Skin epidermis (tissue), 12 donors: ENCODE data around the gene CDH13.
A peak's percentile ranks its signal among the peaks of the same experiment; 100 is the strongest.

ENCODE experiments used
- H3K27ac ChIP-seq, 21 experiments: fragments of 200-600 bp; sonication (generic) in 11 of 21; one replicate each; pipeline ENCODE4 v1.5.0; 2020; ENCODE audit warnings: mild to moderate bottlenecking in 3 of 21, inconsistent platforms in 2 of 21, moderate library complexity in 2 of 21
- H3K4me3 ChIP-seq, 7 experiments: fragments of 200-600 bp; sonication (generic) in 2 of 7; one replicate each; pipeline ENCODE4 v1.5.0; 2020; ENCODE audit warnings: inconsistent platforms in 2 of 7, mild to moderate bottlenecking in 2 of 7, moderate library complexity in 1 of 7

CDH13 gene

DNA sequence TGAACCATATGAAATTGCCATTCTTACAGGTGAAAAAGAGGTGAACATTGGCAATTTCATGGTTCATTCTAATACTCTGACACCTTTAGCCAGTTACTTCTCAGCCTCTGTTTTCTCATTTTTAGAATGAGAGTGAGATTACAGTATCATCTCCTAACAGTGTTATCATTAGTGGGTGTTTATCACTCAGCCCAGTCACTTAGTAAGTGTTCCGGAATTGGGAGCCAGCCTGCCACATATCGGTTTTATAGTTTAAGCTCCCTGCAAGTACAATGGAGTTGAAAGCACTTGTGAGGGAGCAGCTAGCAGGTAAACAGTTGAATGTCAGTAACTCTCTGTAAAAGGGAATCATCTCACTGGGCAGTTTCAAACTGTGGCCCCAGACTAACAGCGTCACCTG, 597.9 kb downstream of the CDH13 start:
- Histone ChIP-seq H3K27ac (no peak overlapping the region), H3K4me3 (no peak overlapping the region)

DNA sequence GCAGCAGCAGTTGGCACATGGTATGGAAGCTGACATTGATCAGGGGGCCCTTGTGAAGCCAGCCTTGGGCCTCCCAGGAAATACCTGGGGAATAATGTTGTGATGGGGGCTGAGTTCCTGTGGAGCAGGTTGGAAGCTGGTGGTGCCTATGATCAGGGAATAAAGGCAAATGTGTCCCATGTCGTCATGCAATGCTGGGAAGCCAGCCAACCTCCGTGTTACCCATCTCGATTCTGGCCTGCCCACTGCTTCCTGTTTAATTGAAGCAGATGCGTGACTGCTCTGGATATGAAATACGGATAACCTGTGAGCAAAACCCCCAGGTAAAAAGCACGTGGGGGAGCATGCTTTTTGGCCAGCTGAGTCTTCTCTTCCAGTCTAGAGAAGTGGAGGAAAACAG, 600.6 kb downstream of the CDH13 start:
- Histone ChIP-seq H3K27ac (no peak overlapping the region), H3K4me3 (no peak overlapping the region)

DNA sequence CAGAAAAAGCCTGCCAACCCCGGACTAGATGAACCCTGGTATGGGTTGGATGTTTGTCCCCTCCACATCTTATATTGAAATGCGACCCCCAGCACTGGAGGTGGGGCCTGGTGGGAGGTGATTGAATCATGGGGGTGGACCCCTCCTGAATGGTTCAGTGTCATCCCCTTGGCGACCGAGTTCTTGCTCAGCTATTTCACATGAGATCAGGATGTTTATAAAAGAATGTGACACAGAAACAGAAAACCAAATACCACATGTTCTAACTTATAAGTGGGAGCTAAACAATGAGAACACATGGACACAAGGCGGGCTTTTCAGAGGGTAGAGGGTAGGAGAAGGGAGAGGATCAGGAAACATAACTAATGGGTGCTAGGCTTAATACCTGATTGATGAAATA, 605.0 kb downstream of the CDH13 start:
- Histone ChIP-seq H3K27ac (no peak overlapping the region), H3K4me3 (no peak overlapping the region)

DNA sequence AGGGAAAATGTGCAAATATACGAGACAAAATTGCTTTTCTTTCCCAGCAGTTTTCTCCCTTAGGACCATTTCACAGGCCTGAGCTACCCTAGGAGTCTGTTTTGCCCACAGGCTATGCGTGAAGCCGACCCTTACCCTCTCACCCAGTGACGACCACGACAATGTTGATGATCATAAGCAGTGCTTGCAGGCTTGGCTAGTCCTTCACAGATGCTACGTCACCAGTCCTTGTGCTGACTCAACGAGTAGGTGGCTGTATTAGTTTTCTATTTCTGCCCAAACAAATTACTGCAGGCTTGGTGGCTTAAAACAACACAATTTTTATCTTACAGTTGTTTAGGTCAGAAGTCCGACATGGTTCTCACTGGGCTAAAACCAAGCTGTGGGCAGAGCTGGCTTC, 606.4 kb downstream of the CDH13 start:
- H3K27ac ChIP-seq: no peak overlapping the region
- H3K4me3 ChIP-seq: no peak overlapping the region

DNA sequence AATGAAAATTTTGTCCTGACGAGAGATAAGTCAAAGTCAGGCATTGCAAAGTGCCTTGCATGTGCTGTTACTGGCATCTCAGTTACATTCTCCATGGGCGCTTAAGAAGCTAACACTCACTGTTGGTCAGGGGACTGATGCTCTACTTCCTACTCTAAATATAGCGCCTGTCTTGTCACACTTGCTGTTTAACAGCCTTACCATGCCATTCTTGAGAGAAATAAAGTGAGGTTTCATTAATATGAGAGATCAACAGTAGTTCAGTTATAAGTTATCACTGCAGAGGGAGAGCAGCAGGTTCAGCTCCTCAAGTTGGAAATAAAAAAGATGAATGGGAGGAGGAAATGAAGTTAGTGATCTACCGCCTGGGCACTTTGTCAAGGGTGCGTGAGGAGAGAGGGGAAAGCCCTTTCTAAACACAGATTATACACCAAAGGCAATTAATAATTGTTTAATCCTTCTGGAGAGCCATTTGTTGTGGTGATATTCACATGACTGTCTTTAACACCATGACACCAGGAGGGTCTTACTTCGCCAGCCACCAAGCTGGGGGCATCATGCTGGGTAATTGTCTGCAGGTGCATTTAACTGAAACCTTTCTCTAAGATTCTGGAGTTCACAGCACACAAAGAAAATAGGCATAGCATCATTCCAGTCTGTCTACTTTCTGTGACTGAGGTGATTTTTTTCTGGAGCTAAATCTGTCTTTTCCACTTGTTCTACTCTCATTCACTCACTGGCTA, 612.4 kb downstream of the CDH13 start:
- H3K27ac ChIP-seq: no peak overlapping the region
- no peak overlapping the region for H3K4me3 ChIP-seq

DNA sequence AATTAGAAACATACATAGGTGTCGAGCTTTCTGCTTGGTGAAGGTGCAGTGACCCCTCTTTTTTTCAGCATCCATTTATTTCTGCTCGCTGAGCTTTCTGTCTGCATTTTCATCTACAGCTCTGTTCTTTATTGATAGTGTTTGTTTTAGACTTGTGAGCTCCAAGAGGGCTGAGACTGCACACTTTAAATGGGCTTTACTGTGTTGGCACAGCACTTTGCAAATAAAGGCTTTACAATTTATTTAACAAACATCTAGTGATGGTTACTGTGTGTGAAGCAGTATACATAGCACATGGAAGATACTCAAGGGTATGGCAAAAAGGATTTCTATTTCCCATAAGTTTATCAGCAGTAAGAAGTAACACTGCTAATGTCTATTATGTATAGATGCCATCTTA, 617.3 kb downstream of the CDH13 start:
- H3K27ac ChIP-seq: no peak overlapping the region
- H3K4me3 ChIP-seq: no peak overlapping the region

DNA sequence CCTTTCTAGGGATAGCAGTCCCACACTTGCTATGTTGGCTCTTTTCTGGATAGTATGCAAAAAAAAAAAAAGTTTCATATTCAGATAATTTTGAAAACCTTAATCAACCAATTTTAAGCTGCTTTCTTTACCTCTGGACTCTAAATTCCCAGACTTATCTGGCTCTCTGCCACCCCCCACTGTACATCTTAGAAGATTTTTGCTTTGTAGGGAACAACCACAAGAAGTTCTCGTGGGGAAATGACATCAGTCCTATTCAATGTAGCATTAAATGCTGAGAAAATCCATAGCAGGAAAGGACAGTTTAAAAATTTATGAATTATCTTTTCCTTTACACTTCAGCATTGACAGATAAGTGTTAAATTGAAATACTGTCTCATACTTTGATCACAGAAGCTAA, 618.3 kb downstream of the CDH13 start:
- no peak overlapping the region for H3K27ac ChIP-seq
- H3K4me3 ChIP-seq: no peak overlapping the region

DNA sequence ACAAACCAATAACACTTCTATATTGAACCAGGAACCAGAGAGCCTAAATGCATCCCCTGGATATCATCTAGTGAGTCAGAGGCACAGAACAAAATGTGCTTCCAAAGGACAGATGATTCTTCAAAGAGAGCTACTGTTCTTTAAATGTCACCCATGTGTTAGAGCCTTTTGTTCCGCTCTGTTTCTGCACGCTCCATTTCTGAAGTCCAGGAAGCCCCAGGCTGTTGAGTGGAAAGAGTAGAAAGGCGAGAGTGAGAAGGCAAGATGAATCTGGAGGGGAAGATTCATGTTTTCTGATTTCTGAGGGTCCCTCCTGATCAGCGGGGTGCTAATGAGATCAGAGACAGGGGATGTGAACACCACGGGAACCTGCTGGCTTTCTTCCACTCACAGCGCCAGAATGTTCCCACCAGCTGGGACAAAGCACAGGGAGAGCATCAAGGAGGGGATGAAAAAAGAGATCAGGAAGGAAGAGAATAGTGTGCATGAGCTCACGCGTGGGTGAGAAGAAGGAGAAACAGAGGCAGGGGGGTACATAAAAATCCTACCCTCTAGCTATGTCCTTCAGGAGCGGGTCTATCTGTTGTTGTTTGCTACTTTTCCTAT, 621.1 kb downstream of the CDH13 start:
- peak overlapping the region in 2 of 21 experiments; percentile 32 to 58 for H3K27ac ChIP-seq
- H3K4me3 ChIP-seq: no peak overlapping the region

DNA sequence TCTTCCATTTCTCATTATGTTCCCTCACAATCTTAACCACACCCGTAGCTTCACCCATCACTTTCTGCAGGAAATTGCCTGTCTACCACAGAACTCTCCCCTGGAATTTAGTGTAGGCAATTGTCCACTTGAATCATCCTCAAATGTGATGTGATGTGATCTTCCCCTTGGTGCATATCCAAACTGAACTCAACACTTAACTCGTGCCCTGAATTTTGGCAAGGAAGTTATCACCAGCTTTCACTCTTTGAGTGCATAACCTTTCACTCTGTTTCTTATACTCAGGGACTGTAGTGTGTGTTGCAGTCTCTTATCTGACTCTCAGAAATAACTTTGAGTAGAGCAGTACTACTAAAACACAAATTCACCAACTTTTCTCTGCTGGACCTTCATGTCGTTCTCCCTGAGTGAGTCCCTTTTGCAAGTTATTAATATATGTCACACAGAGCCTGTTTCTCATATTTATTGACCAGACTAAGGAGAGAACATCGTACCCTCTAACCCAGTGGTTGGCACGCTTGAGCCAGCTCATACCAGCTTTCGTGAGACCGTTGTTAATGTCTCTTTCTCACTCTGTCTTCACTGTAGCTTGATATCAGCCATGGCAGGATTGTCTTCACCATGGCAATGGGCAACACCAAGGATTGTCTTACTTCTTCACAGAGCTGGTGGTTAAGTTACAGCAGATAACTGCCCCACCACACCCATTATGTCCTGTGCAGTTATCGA, 622.1 kb downstream of the CDH13 start:
- H3K4me3 ChIP-seq: no peak overlapping the region
- peak overlapping the region in 1 of 21 experiments; percentile 58 for H3K27ac ChIP-seq

DNA sequence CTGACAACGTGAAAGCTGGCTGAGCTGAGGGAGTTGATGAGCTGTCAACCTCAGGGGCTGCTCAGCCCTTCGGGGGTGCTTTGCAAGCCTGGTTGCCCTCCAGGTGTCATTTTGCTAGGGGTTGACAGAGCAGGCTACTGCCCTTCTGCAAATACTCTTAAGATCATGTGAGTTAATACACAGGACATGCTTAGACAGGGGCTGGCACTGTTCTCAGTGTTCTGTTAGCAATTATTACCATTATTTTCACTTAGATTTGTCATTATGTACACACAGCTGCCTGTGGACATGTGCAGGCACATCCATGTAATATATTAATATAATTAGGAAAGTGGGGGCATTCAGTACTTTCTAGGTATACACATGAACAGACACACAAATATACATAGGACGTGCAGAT, 626.8 kb downstream of the CDH13 start:
- Histone ChIP-seq H3K4me3 (no peak overlapping the region), H3K27ac (no peak overlapping the region)

DNA sequence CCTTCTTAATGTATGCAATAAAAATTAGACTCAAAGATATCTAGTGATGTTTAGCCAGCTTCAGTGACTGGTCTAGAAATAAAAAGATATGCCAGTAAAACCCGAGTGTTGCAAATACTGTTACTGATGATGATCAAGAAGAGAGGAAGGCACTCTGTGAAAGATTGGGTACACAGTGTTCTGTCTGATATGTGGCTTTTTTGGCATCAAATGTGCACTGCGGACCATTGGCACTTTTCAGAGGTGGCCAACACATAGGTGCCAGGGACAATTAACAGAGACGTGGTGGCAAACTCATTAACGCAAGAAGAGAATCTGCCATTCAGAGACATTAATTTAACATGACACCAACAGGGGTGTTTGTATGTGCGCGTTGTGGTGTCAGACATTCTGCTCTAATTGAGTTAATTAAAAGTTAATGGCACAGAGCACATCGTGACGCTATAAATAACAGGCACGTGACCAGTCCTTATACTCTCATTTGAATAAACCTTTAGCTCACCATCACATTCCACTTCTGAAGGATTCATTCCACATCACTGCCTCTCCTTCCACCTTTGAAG, 631.7 kb downstream of the CDH13 start:
- no peak overlapping the region for H3K27ac ChIP-seq
- no peak overlapping the region for H3K4me3 ChIP-seq

DNA sequence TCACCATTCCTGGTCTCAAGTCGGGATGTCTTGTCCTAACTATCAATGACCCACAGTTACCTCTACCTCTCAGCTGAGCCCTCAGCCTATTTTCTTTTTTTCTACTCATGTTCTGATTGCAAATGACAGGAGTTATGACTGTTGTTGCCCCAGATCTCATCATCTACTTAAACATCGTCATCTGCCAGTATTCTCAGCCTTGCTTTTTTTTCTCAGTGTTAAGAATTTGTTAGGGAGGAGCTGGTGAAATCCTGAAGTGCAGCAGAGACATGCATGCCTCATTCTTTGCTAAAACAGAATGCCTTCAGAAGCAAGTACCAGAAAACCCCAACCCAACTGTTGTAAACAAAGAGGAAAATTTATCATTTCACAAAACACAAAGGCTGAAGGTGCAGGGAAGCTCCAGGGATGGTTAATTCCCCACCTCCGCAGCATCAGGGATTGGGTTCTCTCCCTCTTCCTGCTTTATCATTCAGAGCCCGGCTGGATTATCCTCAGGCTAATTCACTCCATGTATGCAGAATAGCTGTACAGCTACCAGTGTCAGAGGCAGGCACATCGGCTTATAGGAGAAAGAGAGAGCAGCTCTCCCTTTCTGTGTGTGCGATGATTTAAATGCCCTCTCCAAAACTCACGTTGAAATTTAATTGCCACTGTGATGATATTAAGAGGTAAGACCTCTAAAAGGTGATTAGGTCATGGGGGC, 640.2 kb downstream of the CDH13 start:
- H3K4me3 ChIP-seq: no peak overlapping the region

DNA sequence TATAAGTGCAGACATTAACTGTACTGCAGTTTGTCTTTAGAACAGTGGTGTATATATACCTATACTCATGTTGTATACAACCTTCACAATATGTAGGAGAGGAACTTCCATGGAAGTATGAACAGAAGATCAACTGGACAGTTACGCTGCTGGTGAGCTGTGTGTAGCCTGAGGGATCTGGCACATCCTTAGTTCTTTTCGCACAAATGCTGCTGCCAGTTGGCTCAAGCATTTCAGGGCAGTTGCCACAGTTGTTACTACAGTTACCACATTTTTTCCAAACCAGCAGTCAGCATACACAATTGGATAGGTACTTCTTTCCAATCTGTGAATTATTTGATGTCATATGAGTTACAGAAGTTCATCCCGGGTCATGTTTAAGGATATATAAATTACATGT, 641.4 kb downstream of the CDH13 start:
- Histone ChIP-seq H3K4me3 (no peak overlapping the region), H3K27ac (no peak overlapping the region)

More for the DNA sequence above, 640.2 kb downstream of the CDH13 start:
- H3K27ac ChIP-seq: no peak overlapping the region

DNA sequence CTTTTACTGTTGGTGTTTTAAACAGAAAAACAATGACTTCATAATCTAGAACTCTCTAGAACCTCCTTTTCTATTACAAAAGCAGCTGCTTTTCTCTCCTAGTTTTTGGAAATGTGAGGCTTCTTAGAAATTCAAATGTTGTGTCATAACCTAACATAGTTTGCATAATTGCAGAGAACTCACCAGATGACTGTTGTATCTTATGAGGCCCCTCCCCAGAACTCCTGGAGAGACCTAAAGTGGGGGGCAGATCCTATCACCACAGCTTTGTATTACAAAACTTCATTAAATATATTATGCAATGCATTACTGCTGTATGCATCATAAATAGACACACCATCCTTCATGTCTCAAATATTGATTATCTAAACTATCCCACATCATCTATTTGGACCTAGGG, 642.3 kb downstream of the CDH13 start:
- H3K4me3 ChIP-seq: no peak overlapping the region

DNA sequence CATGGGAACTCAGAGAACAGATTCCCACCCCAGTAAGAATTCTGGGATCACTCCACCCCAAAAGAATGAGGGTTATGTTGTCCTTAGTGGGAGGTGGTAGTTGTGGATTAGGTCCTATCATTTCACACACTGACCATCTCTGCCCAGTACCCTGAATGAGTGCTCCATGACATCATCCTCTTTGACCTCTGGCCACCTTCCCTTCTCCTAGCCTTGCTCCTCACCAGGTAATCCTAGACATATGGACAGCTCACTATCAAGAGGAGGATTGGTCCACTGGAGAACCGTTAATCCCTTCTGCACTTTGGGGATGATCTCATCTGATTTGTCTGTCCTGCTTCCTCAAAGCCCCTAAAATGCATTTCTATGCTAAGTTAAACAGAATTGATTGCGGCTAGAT, 642.8 kb downstream of the CDH13 start:
- Histone ChIP-seq H3K27ac (no peak overlapping the region), H3K4me3 (no peak overlapping the region)

More for the DNA sequence above, 642.3 kb downstream of the CDH13 start:
- H3K27ac ChIP-seq: no peak overlapping the region

DNA sequence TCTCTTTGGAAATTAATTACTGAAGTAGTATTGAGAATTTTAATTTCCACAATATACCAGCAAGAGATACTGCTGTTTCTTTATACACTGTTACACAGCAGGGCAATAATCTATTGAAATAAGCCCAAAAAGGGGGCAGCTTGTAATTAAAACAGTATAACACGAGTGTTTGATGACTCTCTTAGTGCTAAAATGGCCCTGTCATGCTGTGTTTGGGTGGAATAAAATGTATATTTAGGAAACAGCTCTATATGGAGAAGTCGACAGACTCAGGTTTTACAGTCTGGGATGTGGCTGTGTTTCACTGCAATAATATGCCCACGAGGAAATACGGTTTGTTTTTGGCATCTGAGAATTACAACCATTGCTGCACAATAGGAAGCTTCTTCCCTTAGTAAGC, 643.3 kb downstream of the CDH13 start:
- Histone ChIP-seq H3K27ac (no peak overlapping the region), H3K4me3 (no peak overlapping the region)

DNA sequence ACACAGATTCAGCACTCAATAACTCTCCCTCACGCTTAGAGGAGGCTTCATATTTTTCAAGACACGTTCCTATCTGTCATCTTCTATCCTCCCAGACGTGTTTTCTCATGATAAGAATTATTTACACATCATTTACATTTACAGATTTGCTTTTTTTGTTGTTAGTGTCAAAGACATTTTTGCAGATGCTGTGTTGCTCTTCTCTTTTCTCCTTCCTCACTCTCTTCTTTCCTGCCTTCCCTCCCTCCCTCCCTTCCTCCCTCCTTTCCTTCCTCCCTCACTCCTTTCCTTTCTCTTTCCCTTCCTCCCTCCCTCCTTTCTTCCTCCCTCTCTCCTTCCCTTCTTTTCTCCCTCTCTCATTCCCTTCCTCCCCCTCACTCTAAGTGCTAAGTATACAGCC, 643.9 kb downstream of the CDH13 start:
- Histone ChIP-seq H3K4me3 (no peak overlapping the region), H3K27ac (no peak overlapping the region)

DNA sequence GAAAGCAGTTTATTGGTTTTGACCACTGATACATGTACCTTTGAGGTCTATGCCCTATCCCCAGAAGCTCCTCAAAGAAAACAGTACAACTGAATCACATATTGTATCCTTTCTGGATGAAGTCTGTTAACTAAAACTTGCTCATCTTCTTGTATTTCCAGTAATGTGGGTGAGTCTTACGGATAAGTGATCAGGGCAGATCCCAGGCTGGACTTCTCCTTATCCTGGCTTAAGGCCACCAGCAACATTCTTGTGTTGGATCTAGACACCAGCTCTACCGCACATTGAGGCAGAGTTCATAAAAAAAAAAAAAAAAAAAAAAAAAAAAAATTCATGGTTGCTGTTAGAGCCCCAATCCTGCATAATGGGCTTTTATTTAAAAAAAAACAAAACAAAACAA, 644.4 kb downstream of the CDH13 start:
- no peak overlapping the region for H3K27ac ChIP-seq
- no peak overlapping the region for H3K4me3 ChIP-seq

DNA sequence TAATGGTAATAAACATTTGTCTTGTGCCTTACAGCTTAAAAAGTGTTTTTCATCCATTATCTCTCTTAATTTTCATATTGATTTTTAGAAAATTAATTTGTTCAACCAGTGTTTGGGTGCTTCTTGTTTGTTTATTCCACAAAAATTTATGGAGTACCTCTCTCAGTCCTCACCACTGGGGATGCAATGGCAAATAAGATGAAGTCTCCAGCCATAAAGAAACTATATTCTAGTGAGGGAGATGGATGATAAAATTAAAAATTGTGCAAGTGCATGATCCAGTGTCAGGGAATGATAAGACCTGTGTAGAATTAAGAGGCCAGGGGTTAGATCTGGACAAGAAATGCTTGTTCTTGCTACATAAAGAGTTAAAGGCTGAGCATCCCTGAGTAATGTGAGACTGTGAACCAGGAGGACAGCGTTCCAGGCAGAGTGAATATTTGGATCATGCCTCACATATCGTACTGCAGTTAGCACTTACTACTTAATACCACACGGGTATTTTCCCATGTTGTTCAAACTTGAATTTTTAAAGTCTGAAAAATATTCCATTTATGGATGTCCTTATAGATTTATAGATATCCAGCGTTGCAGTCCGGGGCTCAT, 645.3 kb downstream of the CDH13 start:
- Histone ChIP-seq H3K4me3 (no peak overlapping the region), H3K27ac (no peak overlapping the region)

DNA sequence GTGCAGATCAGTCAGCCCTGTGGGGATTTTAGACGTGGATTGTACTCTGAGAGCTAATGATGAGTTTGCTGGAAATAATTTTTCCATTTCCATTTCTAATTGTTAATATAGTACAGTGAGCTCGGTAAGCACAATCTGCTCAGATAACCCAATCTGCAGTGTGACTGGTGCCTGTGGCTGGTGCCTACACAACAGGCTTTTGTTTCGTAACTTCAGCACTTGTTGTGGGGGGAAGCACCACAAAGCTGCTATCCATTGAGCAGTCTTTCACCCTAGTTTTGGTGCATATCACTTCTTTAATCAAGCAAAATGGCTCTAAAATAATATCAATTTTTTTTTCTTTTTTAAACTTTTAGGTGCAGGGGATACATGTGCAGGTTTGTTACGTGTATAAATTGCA, 646.1 kb downstream of the CDH13 start:
- Histone ChIP-seq H3K4me3 (no peak overlapping the region), H3K27ac (no peak overlapping the region)
